Measurements from ENCODE around the gene MRPS27. TPM values are rescaled to one million over a fixed set of nuclear protein-coding genes. Genes with fewer than 3 reads are reported as not detected.

Gene MRPS27
- total and polyA plus RNA-seq, 4 donors: 17.6 to 38.7 (median 34.9) TPM

- Histone ChIP-seq H3K4me1 (ENCODE audit: control insufficient read depth in 4 of 4, insufficient read depth in 4 of 4, low read length in 3 of 4) (no peaks in the 10 kb centered on the region), H3K27ac (ENCODE audit: low read depth in 1 of 2, low read length in 2 of 2) (no peak overlapping the region), H3K9ac (ENCODE audit: low read depth in 1 of 2, low read length in 2 of 2) (no peak overlapping the region), H3K9me3 (ENCODE audit: control insufficient read depth in 4 of 4, low read length in 3 of 4) (no peaks in the 10 kb centered on the region), H3K36me3 (ENCODE audit: control insufficient read depth in 4 of 4, insufficient read depth in 3 of 4, low read depth in 1 of 4, low read length in 3 of 4) (peaks cover 0 to 4% (median 0%) of the 10 kb centered on the region in 4 donors), H3K4me3 (ENCODE audit: low read depth in 1 of 3, low read length in 3 of 3) (no peak overlapping the region), H3K27me3 (ENCODE audit: control insufficient read depth in 4 of 4, insufficient read depth in 4 of 4, low read length in 3 of 4) (no peaks in the 10 kb centered on the region)
- TF ChIP-seq HNF4G (IDR thresholded peaks at IDR 0.05) (no peak), NR2F2 (IDR thresholded peaks at IDR 0.05) (no peak), RXRA (IDR thresholded peaks at IDR 0.05) (no peak), SP1 (IDR thresholded peaks at IDR 0.05) (no peak), YY1 (IDR thresholded peaks at IDR 0.05) (no peak), GABPA (IDR thresholded peaks at IDR 0.05 in 1 of 2, conservative IDR thresholded peaks at IDR 0.05 in 1 of 2) (no peak), EGR1 (IDR thresholded peaks at IDR 0.05; ENCODE audit: low read depth in 2 of 2) (no peak), REST (IDR thresholded peaks at IDR 0.05) (no peak), ATF3 (IDR thresholded peaks at IDR 0.05) (no peak), TAF1 (conservative IDR thresholded peaks at IDR 0.05) (no peak), JUND (IDR thresholded peaks at IDR 0.05) (no peak), CTCF (IDR thresholded peaks at IDR 0.05; ENCODE audit: low read depth, low read length, missing input control) (no peak)
- TF ChIP-seq, protein P1, sequence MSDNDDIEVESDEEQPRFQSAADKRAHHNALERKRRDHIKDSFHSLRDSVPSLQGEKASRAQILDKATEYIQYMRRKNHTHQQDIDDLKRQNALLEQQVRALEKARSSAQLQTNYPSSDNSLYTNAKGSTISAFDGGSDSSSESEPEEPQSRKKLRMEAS (IDR thresholded peaks at IDR 0.05): no peak
- TF ChIP-seq, protein P2, sequence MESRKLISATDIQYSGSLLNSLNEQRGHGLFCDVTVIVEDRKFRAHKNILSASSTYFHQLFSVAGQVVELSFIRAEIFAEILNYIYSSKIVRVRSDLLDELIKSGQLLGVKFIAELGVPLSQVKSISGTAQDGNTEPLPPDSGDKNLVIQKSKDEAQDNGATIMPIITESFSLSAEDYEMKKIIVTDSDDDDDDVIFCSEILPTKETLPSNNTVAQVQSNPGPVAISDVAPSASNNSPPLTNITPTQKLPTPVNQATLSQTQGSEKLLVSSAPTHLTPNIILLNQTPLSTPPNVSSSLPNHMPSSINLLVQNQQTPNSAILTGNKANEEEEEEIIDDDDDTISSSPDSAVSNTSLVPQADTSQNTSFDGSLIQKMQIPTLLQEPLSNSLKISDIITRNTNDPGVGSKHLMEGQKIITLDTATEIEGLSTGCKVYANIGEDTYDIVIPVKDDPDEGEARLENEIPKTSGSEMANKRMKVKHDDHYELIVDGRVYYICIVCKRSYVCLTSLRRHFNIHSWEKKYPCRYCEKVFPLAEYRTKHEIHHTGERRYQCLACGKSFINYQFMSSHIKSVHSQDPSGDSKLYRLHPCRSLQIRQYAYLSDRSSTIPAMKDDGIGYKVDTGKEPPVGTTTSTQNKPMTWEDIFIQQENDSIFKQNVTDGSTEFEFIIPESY (IDR thresholded peaks at IDR 0.05): no peak
- WGBS: 94% methylated on average over 2 of the region's 2 CpGs
- DNase-seq (ENCODE audit: low spot score): no peak
Observed at GRCh38 chr5:72282878-72283277, 37.2 kb downstream of the MRPS27 start.

DNA sequence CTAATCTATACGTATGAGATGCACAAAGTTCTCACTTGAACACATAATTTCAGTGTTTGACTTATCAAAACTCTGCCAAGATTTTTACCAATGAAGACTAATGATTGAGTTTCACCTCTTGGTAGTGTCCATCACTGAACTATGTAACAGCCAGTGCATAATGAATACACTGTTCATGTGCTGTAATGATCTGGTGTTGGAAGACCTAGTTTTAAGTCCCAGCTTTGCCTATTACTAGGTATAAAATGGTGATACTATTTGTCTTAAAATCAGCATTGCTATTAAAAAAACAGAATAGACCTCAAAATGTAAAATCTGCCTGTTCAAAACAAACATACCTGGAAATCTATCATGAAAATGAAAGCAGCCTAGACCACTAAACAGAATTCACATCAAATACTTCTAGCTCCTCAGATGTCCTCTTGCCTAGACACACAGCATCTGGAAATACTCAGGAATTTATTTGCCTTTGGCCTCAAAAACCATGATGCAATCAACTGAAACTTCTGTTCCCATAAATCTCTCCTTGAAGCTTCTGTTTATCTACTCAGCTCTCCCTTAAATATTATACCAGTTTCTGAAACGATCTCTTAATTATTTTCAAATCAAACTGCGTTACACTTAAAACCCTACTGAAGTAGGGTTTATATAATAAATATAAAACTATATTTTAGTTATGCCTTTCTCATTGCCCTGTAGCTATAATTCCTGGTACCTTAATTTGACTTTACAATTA lies 38.1 kb downstream of the MRPS27 start:
- 85% methylated on average over 3 of the region's 3 CpGs for WGBS
- Histone ChIP-seq H3K27me3 (ENCODE audit: control insufficient read depth in 4 of 4, insufficient read depth in 4 of 4, low read length in 3 of 4) (no peaks in the 10 kb centered on the region), H3K27ac (ENCODE audit: low read depth in 1 of 2, low read length in 2 of 2) (no peak overlapping the region)

More for the DNA sequence above, 38.1 kb downstream of the MRPS27 start:
- Histone ChIP-seq H3K4me3 (ENCODE audit: low read depth in 1 of 3, low read length in 3 of 3) (no peak overlapping the region), H3K9me3 (ENCODE audit: control insufficient read depth in 4 of 4, low read length in 3 of 4) (no peaks in the 10 kb centered on the region), H3K36me3 (ENCODE audit: control insufficient read depth in 4 of 4, insufficient read depth in 3 of 4, low read depth in 1 of 4, low read length in 3 of 4) (no peaks in the 10 kb centered on the region), H3K4me1 (ENCODE audit: control insufficient read depth in 4 of 4, insufficient read depth in 4 of 4, low read length in 3 of 4) (no peaks in the 10 kb centered on the region), H3K9ac (ENCODE audit: low read depth in 1 of 2, low read length in 2 of 2) (no peak overlapping the region)
- peak in 1 of 2 donors; percentile 17 for TF ChIP-seq HNF4A (conservative IDR thresholded peaks at IDR 0.05)
- peak; percentile 11 for TF ChIP-seq NR2F2 (IDR thresholded peaks at IDR 0.05)
- TF ChIP-seq ATF3 (IDR thresholded peaks at IDR 0.05): peak; percentile 69
- TF ChIP-seq, protein P2 (IDR thresholded peaks at IDR 0.05): no peak
- no peak for TF ChIP-seq CTCF (IDR thresholded peaks at IDR 0.05; ENCODE audit: low read depth, low read length, missing input control)
- no peak for DNase-seq (ENCODE audit: low spot score)

Data from liver (tissue), 9 donors.